HG03108 (cell line): Measurements from ENCODE around the gene RAX.

ENCODE experiments used
- ATAC-seq: cut with Tn5 transposase; IDR thresholded peaks from one replicate; pipeline ENCODE4 v1.9.1; 2021; ENCODE audit warnings: moderate library complexity; ENCODE audit not compliant: unreplicated experiment

The RAX gene

GRCh38 chr18:59249199-59249774 lies 24.0 kb downstream of the RAX start:
- ATAC-seq = no peak

GRCh38 chr18:59246796-59247195 lies 26.5 kb downstream of the RAX start:
- no peak for ATAC-seq

- no peak for ATAC-seq
Measured at GRCh38 chr18:59242906-59243305, 30.3 kb downstream of the RAX start.

- no peak for ATAC-seq
Measured at GRCh38 chr18:59239642-59240041, 33.6 kb downstream of the RAX start.

GRCh38 chr18:59238385-59238784 lies 34.9 kb downstream of the RAX start:
- no peak for ATAC-seq

- ATAC-seq = no peak
Measured at GRCh38 chr18:59233017-59233410, 40.2 kb downstream of the RAX start.

GRCh38 chr18:59232309-59233016 lies 40.8 kb downstream of the RAX start:
- no peak for ATAC-seq

GRCh38 chr18:59231877-59232276 lies 41.4 kb downstream of the RAX start:
- no peak for ATAC-seq

GRCh38 chr18:59231114-59231513 lies 42.1 kb downstream of the RAX start:
- no peak for ATAC-seq

GRCh38 chr18:59229701-59230443 lies 43.4 kb downstream of the RAX start:
- no peak for ATAC-seq

GRCh38 chr18:59229191-59229590 lies 44.1 kb downstream of the RAX start:
- ATAC-seq = no peak

- ATAC-seq = no peak
Measured at GRCh38 chr18:59228351-59228750, 44.9 kb downstream of the RAX start.

- no peak for ATAC-seq
Measured at GRCh38 chr18:59222341-59222740, 50.9 kb downstream of the RAX start.

- no peak for ATAC-seq
Measured at GRCh38 chr18:59220784-59221765, 52.2 kb downstream of the RAX start.

GRCh38 chr18:59220164-59220783 lies 53.0 kb downstream of the RAX start:
- ATAC-seq = no peak

GRCh38 chr18:59219672-59220163 lies 53.5 kb downstream of the RAX start, which contains the start of gene GRP:
Gene GRP (plus strand): TSS chr18:59220158. CDS start chr18:59220266, 108 bp downstream.
- ATAC-seq = no peak

- no peak for ATAC-seq
Measured at GRCh38 chr18:59218018-59218417, 55.2 kb downstream of the RAX start.
